Nephron progenitor cell (in vitro differentiated cells): ENCODE results near the gene FARP1.

Source experiments
- DNase-seq: peaks from one replicate; pipeline ENCODE4 v3.0.0; 2021
- H3K27ac Mint-ChIP-seq: 2 replicates; pipeline ENCODE4 v1.8.0; 2021; ENCODE audit warnings: mild to moderate bottlenecking, moderate library complexity, mixed read lengths
- H3K27me3 Mint-ChIP-seq: 2 replicates; pipeline ENCODE4 v1.8.0; 2021; ENCODE audit warnings: mild to moderate bottlenecking, low read depth, mixed read lengths; ENCODE audit not compliant: poor library complexity
- H3K36me3 Mint-ChIP-seq: 2 replicates; pipeline ENCODE4 v1.8.0; 2021; ENCODE audit warnings: low read depth, mixed read lengths
- H3K4me1 Mint-ChIP-seq: 2 replicates; pipeline ENCODE4 v1.8.0; 2021; ENCODE audit warnings: mixed read lengths
- H3K4me3 Mint-ChIP-seq: 2 replicates; pipeline ENCODE4 v1.8.0; 2021; ENCODE audit warnings: mild to moderate bottlenecking, moderate library complexity, mixed read lengths
- H3K9me3 Mint-ChIP-seq: 2 replicates; pipeline ENCODE4 v1.8.0; 2021; ENCODE audit warnings: mild to moderate bottlenecking, moderate library complexity, mixed read lengths
- TF ChIP-seq, protein P1 (sequence below): fragments of 200-600 bp; sonication (generic); IDR thresholded peaks from 2 replicates; pipeline ENCODE4 v1.5.0; 2021; ENCODE audit warnings: antibody characterized with exemption

FARP1 gene

GRCh38 chr13:98429977-98430736 lies 287.3 kb downstream of the FARP1 start:
- H3K27me3 Mint-ChIP-seq, result peaks cover 4% of the 10 kb centered on the region
- H3K4me3 Mint-ChIP-seq, result no peak overlapping the region
- H3K9me3 Mint-ChIP-seq, result no peaks in the 10 kb centered on the region

DNA sequence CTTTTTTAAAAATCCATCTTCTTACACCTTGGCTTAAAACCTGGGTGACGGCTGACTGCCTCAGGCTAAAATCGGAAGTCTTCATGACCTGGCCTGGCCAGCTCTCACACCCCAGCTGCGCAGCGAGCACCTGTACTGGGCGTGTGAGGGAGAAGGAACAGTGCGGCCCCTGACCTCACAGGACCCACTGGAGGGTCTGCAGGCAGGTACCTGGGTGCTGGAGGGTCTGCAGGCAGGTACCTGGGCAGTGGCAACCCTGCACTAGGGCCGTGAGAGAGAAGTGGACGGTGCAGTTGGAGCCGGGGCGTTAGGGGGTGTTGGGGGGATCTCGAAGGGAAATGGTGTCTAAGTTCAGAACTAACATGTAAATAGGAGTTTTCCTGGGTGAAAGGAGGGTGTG lies 289.7 kb downstream of the FARP1 start:
- Mint-ChIP-seq H3K9me3 (no peaks in the 10 kb centered on the region), H3K4me1 (peaks cover 25% of the 10 kb centered on the region), H3K4me3 (no peak overlapping the region), H3K27me3 (peaks cover 4% of the 10 kb centered on the region), H3K27ac (peak overlapping the region; percentile 96), H3K36me3 (peaks cover 75% of the 10 kb centered on the region)
- TF ChIP-seq, protein P1, sequence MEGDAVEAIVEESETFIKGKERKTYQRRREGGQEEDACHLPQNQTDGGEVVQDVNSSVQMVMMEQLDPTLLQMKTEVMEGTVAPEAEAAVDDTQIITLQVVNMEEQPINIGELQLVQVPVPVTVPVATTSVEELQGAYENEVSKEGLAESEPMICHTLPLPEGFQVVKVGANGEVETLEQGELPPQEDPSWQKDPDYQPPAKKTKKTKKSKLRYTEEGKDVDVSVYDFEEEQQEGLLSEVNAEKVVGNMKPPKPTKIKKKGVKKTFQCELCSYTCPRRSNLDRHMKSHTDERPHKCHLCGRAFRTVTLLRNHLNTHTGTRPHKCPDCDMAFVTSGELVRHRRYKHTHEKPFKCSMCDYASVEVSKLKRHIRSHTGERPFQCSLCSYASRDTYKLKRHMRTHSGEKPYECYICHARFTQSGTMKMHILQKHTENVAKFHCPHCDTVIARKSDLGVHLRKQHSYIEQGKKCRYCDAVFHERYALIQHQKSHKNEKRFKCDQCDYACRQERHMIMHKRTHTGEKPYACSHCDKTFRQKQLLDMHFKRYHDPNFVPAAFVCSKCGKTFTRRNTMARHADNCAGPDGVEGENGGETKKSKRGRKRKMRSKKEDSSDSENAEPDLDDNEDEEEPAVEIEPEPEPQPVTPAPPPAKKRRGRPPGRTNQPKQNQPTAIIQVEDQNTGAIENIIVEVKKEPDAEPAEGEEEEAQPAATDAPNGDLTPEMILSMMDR, result no peak
- DNase-seq, result no peak

More at GRCh38 chr13:98429977-98430736, 287.3 kb downstream of the FARP1 start:
- TF ChIP-seq, protein P1, result no peak
- peaks cover 26% of the 10 kb centered on the region for H3K4me1 Mint-ChIP-seq
- peaks cover 77% of the 10 kb centered on the region for H3K36me3 Mint-ChIP-seq
- H3K27ac Mint-ChIP-seq, result peak overlapping the region; percentile 76
- no peak for DNase-seq

- Mint-ChIP-seq H3K9me3 (no peaks in the 10 kb centered on the region), H3K27me3 (peaks cover 4% of the 10 kb centered on the region), H3K4me3 (no peak overlapping the region), H3K27ac (no peak overlapping the region), H3K4me1 (peaks cover 25% of the 10 kb centered on the region), H3K36me3 (peaks cover 76% of the 10 kb centered on the region)
- TF ChIP-seq, protein P1, result no peak
- DNase-seq, result no peak
Measured at GRCh38 chr13:98433654-98434053, 290.8 kb downstream of the FARP1 start.

GRCh38 chr13:98434060-98434459 lies 291.2 kb downstream of the FARP1 start:
- H3K4me1 Mint-ChIP-seq, result peaks cover 25% of the 10 kb centered on the region
- TF ChIP-seq, protein P1, result no peak
- peaks cover 4% of the 10 kb centered on the region for H3K27me3 Mint-ChIP-seq
- H3K9me3 Mint-ChIP-seq, result no peaks in the 10 kb centered on the region
- no peak overlapping the region for H3K27ac Mint-ChIP-seq
- DNase-seq, result no peak
- H3K36me3 Mint-ChIP-seq, result peaks cover 75% of the 10 kb centered on the region
- no peak overlapping the region for H3K4me3 Mint-ChIP-seq

GRCh38 chr13:98435376-98435775 lies 292.5 kb downstream of the FARP1 start:
- no peak overlapping the region for H3K4me3 Mint-ChIP-seq
- H3K4me1 Mint-ChIP-seq, result peaks cover 22% of the 10 kb centered on the region
- no peaks in the 10 kb centered on the region for H3K9me3 Mint-ChIP-seq
- TF ChIP-seq, protein P1, result no peak
- H3K36me3 Mint-ChIP-seq, result peaks cover 75% of the 10 kb centered on the region
- H3K27ac Mint-ChIP-seq, result peak overlapping the region; percentile 43
- no peaks in the 10 kb centered on the region for H3K27me3 Mint-ChIP-seq
- no peak for DNase-seq
